ENCODE results near the gene RASGRF1. TPM values are rescaled to one million over a fixed set of nuclear protein-coding genes. Genes with fewer than 3 reads are reported as not detected.

The RASGRF1 gene
- total and polyA plus RNA-seq, 2 donors (not counting 1 experiment from before 2014, with no cell fraction given), result 1.0 to 9.4 TPM

GRCh38 chr15:78949461-78949860 is 141.1 kb downstream of the RASGRF1 start:
- no peak overlapping the region for H3K27ac ChIP-seq (ENCODE audit: low read length in 2 of 2)
- DNase-seq (no peak), ATAC-seq (ENCODE audit: low read depth) (no peak)
- intact Hi-C loops (cut with micrococcal nuclease), result no loop called here
- CTCF ChIA-PET, result interaction anchor here (0.6 to 2.2 kb wide), 4 partner anchors 57 to 310 kb away, joined by 3 to 8 read pairs (median 4); no protein-coding TSS in a partner anchor
- Mint-ChIP-seq H3K4me3 (no peak overlapping the region), H3K27me3 (no peaks in the 10 kb centered on the region), H3K9me3 (ENCODE audit: insufficient read depth) (no peaks in the 10 kb centered on the region), H3K4me1 (peaks cover 33% of the 10 kb centered on the region), H3K27ac (peak overlapping the region; percentile 13)
- H3K36me3 ChIP-seq (replicated peaks in 1 of 2; ENCODE audit: control extremely low read depth in 1 of 2, control insufficient read depth in 1 of 2, extremely low read depth in 1 of 2, insufficient read depth in 2 of 2, low read length in 1 of 2), result no peaks in the 10 kb centered on the region
- no peak overlapping the region for H3K9ac ChIP-seq (ENCODE audit: low read length)
- POLR2A ChIA-PET, result interaction anchor here (1.1 kb wide), 1 partner anchor 13 kb away, joined by 10 read pairs; no protein-coding TSS in a partner anchor
- peaks cover 22 to 24% of the 10 kb centered on the region in 2 donors for H3K4me1 ChIP-seq (ENCODE audit: control insufficient read depth in 2 of 2, insufficient read depth in 2 of 2, low read length in 2 of 2)
- no peak for TF ChIP-seq CTCF (IDR thresholded peaks at IDR 0.05)
- no peak for TF ChIP-seq EZH2 (IDR thresholded peaks at IDR 0.05; ENCODE audit: borderline replicate concordance, insufficient read depth, low read depth, low read length, poor library complexity, severe bottlenecking)
- peaks cover 14% of the 10 kb centered on the region for H3K79me2 ChIP-seq (ENCODE audit: control insufficient read depth, insufficient read depth, low read length)
- no peak overlapping the region for H3K4me3 ChIP-seq (ENCODE audit: control extremely low read depth in 1 of 5, extremely low read depth in 1 of 5, insufficient read depth in 1 of 5, low read depth in 2 of 5, low read length in 4 of 5)
- H3K27me3 ChIP-seq (replicated peaks in 1 of 4; ENCODE audit: control extremely low read depth in 1 of 4, control insufficient read depth in 3 of 4, insufficient read depth in 4 of 4, low read length in 3 of 4), result no peaks in the 10 kb centered on the region
- H3K9me3 ChIP-seq (ENCODE audit: control extremely low read depth in 1 of 3, control insufficient read depth in 2 of 3, insufficient read depth in 1 of 3, low read length in 2 of 3), result no peaks in the 10 kb centered on the region
- H3K4me2 ChIP-seq (replicated peaks; ENCODE audit: low read depth, low read length, poor library complexity, severe bottlenecking), result no peak overlapping the region
- H4K20me1 ChIP-seq (ENCODE audit: control insufficient read depth, insufficient read depth, low read length, poor library complexity, severe bottlenecking), result no peaks in the 10 kb centered on the region
- H2AFZ ChIP-seq (ENCODE audit: insufficient read depth, low read depth, low read length, poor library complexity, severe bottlenecking), result no peak overlapping the region
- 0% methylated on average over 1 of the region's 1 CpG for WGBS (ENCODE audit: insufficient coverage)

GRCh38 chr15:78947506-78947905 is 143.1 kb downstream of the RASGRF1 start:
- Histone ChIP-seq H3K4me3 (ENCODE audit: control extremely low read depth in 1 of 5, extremely low read depth in 1 of 5, insufficient read depth in 1 of 5, low read depth in 2 of 5, low read length in 4 of 5) (no peak overlapping the region), H2AFZ (ENCODE audit: insufficient read depth, low read depth, low read length, poor library complexity, severe bottlenecking) (no peak overlapping the region), H4K20me1 (ENCODE audit: control insufficient read depth, insufficient read depth, low read length, poor library complexity, severe bottlenecking) (no peaks in the 10 kb centered on the region), H3K9ac (ENCODE audit: low read length) (no peak overlapping the region), H3K27me3 (replicated peaks in 1 of 4; ENCODE audit: control extremely low read depth in 1 of 4, control insufficient read depth in 3 of 4, insufficient read depth in 4 of 4, low read length in 3 of 4) (no peaks in the 10 kb centered on the region), H3K27ac (ENCODE audit: low read length in 2 of 2) (no peak overlapping the region), H3K4me2 (replicated peaks; ENCODE audit: low read depth, low read length, poor library complexity, severe bottlenecking) (no peak overlapping the region), H3K4me1 (ENCODE audit: control insufficient read depth in 2 of 2, insufficient read depth in 2 of 2, low read length in 2 of 2) (peaks cover 37 to 43% of the 10 kb centered on the region in 2 donors), H3K9me3 (ENCODE audit: control extremely low read depth in 1 of 3, control insufficient read depth in 2 of 3, insufficient read depth in 1 of 3, low read length in 2 of 3) (no peaks in the 10 kb centered on the region), H3K79me2 (ENCODE audit: control insufficient read depth, insufficient read depth, low read length) (peaks cover 34% of the 10 kb centered on the region), H3K36me3 (replicated peaks in 1 of 2; ENCODE audit: control extremely low read depth in 1 of 2, control insufficient read depth in 1 of 2, extremely low read depth in 1 of 2, insufficient read depth in 2 of 2, low read length in 1 of 2) (no peaks in the 10 kb centered on the region)
- DNase-seq (no peak), ATAC-seq (ENCODE audit: low read depth) (no peak)
- 97% methylated on average over 3 of the region's 5 CpGs for WGBS (ENCODE audit: insufficient coverage)
- Mint-ChIP-seq H3K27me3 (no peaks in the 10 kb centered on the region), H3K4me1 (peaks cover 43% of the 10 kb centered on the region), H3K4me3 (peak overlapping the region; percentile 47), H3K27ac (peak overlapping the region; percentile 26), H3K9me3 (ENCODE audit: insufficient read depth) (no peaks in the 10 kb centered on the region)
- POLR2A ChIA-PET, result interaction anchor here (1.1 kb wide), 1 partner anchor 18 kb away, joined by 4 read pairs; no protein-coding TSS in a partner anchor
- TF ChIP-seq EZH2 (IDR thresholded peaks at IDR 0.05; ENCODE audit: borderline replicate concordance, insufficient read depth, low read depth, low read length, poor library complexity, severe bottlenecking), result no peak
- no peak for TF ChIP-seq CTCF (IDR thresholded peaks at IDR 0.05)
- CTCF ChIA-PET, result no interaction called here
- intact Hi-C loops (cut with micrococcal nuclease), result no loop called here

Measured in B cell (primary cell).